ENCODE results near the gene MAB21L3.

Gene MAB21L3

DNA sequence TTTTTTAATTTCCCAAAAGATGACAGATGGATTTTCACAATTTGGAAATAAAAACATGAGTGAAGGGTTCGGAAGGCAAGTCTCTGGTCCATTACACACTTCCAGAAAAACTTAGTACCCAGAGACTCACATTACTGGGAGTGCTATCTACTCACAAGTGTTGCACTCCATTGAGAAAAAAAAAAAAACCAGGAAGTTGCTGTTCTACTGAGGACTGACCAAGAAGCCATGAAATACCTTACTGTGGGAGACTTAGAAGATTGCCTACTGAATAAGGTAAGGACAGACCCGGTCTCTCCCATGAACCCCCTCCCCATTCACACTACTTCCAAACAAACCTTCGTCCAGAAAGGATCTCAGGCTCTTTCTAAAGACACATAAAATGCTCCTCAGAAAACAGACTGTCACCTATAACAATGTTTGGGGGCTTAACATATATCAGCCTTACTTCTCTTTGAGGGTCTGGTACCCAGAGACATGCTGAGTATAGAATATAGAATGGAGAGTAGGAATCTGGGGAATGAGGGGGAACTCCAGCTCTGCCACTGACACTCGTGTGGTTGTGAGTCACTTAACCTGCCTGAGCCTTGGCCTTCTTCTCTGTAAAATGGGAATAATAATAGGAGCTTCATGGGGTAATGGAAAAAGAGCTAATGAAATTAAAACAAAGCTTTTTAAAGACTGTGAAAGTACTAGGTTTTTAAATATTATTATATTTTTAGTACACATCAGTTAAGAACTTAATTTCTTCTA is 1.4 kb downstream of the MAB21L3 start:
- DNase-seq = no peak

DNA sequence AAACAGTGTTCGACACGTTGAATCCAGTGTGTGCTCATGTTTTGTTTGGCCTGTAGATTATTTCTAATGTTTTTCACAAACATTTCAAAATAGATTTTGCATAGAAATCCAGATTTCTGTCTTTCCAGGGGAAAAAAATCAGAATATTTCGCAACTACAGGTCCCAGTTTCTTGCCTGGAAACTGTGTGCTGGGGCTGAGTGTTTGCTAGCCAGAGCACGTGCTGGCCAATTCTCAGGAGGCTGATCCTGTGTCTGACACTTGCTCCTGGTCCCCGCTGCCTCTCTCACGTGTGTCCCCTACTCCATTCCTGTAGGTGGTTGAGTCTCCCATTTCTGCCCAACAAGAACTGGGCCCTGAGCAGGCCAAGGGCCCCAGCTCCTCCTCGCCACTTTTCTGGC is 2.4 kb downstream of the MAB21L3 start:
- DNase-seq = no peak

DNA sequence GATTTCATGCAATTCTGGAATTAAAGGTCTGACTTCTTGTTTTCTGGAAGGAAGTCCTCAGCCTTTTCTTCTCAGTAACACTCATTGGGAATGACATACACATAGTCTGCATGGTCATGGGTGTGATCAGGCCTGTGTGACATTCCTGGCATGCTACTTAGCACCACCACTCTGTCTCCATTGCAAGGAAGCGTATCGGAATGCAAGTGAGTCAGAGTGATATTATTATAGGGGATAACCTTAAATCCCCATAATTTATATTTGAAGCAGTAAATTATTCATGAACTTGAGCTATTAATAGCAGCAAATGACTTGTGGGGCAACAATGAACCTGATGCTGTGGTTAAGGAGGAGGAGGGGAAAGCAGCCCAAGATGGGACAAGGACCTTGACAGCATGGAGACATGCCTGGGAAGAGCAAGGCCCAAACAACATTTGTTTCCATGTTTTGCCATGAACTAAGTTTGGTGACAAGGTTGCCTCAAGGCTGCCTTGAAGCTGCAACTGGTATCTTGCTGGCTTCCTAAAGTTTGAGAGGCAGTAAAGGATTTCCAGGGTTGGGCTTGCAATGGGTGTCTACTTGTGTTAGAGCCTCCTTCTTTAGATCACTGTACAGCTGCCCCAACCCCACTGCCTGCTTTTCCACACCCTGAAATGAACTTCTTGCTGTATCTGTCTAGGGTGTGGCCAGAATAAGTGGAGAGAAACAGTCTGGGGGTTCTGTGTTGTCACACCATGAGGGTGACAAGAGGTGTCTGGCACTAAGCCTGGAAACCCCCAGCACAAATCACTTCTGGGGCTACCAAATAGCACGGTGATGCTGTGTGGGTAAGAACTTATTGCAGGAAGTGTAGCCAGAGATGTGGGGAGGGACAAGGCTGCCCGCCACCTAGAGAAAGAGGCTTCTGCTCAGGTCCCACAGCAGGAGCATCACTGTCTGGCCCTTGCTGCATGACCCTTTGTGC is 4.6 kb downstream of the MAB21L3 start:
- DNase-seq = no peak

DNA sequence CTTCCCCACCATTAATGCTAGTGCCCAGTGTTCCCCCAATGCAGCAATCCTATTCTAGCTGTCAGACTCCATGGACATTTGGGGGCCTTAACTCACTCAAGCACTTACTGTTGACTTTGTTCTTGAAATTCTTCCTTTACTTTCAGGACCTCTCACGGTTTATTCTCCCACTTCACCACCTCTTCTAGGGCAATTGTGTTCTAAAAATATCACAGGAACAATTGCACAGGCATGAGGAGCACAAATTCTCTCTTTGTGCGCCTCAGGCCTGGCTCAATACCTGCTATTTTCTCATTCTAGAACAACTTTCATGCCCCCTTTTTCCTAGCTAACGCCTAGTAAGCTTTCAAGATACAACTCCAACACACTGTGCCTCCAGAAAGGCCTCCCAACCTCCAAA is 7.3 kb downstream of the MAB21L3 start:
- DNase-seq = no peak

DNA sequence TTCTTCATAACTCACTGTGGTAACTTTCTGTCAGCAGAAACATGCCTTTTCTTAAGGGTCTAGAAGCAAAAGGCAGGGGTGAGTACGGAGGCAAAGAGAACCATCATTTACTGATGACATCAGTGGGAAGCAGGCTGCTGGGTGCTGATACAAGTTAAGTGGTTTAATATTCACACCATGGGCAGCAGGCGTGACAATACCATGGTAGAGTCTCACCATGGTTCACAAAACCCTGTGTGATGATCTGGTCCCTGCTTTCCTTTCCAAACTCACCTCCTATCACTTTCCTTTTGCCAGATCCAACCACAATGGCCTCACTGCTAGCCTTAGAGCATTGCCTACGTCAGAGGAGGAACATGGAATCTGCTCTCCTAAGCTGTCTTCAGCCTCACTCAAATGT is 8.7 kb downstream of the MAB21L3 start:
- DNase-seq = no peak

DNA sequence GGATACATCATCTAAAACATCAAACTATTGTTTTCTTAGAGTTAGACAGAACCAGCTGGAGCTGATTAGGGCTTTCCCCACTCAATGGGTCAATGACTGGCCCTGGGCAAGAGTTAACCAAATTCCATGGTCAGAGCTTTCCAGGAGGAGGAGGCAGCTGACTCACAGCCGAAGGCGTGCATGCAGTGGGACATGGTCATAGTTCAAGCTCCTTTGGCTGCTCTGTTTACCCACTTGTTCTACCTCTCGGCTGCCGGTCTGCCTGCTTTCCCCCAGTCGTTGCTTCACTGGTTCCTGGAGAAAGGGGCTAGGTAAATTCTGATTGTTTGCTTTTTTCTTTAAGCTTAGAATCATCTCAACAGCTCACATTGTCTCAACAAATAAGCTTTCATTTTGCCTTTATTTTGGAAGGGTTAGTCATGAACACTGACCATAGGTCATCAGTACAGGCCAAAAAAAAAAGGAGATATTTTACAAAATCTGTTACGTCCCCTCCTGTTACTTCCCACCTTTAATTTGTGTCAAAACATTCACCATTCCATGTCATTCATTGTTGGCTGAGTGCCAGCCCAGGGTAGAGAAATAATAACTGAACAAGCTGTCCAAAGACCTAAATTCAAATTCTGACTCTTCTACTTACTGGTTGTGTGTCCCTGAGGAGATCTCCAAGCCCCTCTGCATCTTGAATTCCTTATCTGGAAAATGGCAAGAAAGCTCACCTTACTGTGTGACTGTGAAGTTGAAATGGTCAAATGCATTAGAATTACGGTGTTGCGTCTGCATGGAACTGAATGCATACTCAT is 12.0 kb downstream of the MAB21L3 start:
- no peak for DNase-seq

DNA sequence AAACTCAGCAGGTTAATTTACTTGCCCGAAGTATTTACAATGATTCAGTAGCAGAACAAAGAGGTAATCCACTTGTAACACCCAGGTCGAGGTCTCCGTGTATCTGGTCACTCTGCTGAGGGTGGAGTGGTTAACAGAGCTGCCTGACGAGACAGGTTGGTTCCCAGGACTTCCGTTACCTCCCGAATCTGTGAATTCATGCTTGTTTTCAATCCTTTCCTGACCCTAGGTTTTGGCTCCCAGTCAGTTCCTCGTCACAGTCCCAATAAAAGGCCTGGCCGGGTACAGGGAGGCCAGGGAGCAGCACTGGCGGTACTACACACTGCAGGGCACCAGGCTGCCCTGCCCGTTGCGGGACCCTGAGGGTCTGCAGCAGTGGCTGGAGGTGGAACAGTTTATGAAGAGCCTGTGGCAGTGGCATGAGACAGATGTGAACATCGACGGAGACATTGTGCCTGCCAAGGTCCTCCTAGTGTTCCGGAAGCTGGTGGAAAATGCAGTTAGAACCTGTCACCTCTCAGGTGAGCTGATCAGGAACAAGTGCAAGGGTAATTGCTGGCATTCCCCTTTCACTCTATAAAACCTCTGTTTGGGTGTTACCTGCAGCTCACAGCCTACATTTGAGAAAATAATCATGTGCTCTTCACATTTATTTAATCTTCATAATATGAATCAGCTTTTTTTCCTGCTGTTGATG is 12.8 kb downstream of the MAB21L3 start:
- DNase-seq = no peak

DNA sequence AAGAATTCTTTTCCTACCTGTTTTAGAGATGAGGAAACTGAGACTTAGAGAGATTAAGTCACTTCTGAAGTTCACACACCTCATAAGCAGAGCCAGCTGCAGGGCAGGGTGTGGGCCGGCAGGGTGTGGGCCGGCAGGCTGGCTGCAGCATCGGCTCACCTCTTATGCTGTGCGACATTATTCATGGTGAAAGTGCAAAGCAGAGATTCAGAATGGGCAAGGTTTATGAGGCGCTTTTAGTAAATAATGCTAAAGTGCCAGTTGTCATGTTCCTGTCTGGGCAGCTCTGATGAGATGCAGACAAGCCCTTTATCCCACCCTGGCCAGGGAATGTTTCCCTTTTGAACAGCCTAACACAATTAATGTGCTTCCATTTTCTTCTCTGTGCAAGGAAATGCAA is 14.6 kb downstream of the MAB21L3 start:
- no peak for DNase-seq

DNA sequence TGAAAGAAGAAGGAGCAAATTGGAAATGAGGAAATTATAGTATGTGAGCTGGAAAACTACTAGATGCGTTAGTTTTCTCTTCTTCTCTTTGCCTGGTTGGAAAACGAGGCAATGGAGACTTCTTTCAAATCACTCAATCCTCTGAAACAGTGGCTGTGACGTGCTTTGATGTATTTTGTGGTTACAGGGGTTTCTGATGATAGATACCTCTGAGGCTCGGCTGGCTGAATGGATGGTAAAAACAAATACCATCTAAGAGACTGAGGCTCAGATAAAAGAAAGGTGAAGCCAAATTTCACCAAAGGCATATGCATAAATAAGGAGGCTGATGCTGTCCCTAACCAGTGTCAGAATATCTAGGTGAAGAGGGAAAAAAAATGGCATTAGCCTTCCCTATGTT is 15.1 kb downstream of the MAB21L3 start:
- no peak for DNase-seq

DNA sequence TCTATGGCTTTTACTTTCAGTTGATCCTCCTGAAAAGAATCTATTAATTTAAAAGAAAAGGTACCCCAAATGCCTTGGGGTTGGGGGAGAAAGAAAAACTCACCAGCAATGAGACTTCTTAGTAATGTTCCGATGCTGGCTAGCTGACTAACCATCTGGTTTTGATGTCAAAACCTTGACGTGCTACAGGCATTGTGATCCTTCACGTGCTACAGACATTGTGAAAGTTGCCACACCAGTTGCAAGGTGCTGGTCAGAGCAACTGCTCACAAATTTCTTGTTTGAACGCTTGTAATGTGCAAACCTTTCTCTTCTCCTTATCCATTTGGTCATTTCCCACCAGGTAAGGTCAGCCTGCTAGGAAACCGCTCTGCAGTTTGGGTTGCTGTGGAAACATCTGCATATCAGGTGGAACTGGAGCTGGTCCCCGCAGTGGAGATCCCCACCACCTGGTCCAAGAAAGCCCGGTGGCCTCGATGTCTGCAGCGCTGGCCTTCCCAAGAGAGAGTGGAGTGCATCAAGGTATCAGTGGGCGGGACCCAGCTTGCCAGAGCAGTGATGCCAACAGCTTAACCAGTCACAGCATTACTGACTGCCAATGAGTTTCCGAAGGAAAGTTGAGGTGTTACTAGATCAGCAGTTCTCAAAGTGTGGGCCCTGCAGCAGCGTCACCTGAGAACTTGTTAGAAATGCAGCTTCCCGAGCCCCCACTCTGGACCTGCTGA is 16.1 kb downstream of the MAB21L3 start:
- DNase-seq = no peak

DNA sequence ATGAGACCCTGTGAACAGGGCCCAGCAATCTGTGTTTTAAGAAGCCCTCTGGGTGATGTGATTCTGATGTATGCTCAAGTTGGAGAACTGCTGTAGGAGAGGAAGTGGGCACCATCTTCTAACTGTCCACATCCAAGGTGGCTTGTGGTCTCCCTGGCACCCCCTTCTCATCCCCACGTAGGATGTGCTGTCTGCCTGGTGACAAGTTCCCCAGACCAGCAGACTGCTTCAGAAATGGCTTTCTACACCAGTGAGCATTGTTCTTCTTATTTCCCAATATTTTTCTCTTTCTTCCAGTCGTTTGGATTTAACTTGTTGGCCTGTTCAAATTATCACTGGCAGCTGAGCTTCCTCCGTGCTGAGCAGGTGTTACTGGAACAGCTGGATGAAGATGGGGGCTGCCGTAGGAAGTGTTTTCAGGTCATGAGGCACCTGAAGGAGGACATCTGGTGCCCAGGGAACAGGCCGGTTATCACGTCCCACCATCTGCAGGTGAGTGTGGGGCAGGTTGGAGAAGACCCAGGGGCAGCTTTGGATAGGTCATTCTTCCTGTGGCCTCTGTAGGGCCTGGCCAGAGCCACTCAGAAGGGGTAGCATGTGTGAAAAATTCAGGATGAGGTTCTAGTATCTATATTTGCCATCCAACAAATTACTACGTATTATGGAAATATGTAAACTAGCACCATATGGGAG is 16.8 kb downstream of the MAB21L3 start:
- DNase-seq = no peak

DNA sequence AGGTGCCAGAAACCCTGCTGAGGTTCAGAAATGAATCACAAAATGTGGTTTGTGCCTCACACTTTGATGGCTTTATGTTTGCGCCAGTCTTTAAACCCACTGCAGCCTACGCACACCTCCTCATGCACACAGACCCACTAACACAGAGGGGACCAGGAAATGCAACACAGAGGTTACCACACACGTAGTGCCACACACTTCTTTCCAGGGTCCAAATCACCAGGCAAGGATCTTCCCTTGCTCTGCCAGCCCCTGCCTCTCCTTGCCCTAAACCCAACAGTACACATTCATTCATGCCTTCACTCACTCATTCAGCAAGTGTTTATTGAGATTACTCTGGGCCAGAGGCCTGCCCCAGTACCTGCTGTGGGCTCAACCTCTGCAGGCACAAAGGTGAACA is 17.5 kb downstream of the MAB21L3 start:
- DNase-seq = no peak

DNA sequence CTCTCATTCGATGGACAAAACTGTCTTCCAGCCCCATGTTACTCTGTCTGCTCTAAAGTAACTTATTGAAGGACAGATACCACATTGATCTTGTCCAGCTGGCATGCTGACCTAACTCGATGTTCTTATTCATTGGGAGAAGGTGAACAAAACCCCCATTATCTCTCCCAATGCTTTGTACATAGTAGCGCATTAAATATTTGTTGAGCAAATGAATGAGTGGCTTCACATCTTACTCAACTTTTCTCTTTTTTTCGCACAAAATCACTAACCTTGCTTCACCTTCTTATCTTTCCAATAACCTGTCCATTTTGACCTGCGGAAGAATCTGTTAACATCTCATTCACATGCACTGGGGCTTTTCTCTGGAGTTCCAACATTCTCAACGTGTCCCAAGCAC is 18.3 kb downstream of the MAB21L3 start:
- no peak for DNase-seq

DNA sequence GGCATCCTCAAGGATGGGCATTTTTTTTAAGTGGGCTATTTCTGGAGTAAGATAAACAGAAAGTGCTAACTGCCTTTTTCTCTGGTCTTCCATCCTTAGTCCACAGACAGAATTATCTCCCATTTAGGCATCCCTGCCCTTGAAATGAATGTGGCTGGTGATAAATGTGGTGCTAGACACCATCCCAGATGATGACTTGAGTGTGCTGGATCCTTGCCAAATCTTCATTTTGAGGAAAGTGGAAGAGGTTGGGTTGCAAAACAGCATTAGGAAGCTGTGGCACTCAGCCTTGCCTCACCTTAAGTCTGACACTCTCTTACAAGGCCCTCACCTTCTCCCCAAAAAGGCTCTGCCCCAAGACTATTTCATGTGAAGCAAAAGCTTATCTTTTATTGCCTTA is 19.2 kb downstream of the MAB21L3 start:
- DNase-seq = no peak

DNA sequence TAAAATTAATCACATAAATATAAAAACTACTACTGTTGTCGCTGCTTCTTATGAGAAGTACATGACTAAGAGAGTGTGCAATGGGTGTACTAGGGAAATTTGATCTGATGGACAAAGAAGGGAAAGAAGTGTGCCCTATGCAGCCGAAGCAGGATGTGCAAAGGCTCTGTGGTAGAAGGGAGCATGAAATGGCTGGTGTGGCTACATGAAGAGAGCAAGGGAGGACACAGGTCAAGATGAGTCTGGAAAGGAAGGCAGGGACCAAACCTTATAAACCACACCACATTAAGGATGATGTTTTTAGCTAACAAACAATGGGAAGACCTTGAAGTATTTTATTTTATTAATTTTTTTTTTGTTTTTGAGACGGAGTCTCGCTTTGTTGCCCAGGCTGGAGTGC is 20.0 kb downstream of the MAB21L3 start:
- DNase-seq = no peak

DNA sequence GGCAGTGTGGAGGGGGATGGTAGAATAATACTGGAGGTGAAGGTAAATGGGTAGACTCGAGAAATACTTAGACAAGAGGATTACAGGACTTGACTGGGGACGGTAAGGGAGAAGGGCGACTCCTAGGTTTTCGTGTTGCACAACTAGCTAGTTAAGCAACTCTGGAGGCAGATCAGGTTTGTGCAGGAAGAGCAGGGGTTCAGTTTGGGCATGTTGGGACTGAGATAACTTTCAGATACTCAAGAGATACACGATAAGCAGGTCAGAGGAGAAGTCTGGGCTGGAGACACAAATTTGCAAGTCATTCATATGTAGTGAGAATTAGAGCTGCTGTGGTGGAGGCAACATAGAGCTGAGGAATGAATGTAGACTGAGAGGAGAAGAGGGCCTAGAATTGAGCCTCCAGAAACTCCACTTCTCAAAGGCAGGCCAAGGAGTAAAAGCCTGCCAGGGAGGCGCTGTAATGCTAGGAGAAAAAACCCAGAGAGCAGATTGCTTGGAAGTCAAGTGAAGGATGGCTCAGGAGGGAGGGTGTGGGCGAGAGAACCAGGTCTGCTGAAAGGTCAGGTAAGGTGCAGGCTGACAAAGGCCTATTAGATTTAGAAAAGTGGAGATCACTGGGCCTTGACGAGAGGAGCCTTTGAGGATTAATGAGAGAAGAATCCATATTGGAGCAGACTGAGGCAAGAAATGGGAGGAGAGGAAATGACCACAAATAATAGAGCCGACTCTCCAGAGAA is 20.8 kb downstream of the MAB21L3 start:
- DNase-seq = no peak

DNA sequence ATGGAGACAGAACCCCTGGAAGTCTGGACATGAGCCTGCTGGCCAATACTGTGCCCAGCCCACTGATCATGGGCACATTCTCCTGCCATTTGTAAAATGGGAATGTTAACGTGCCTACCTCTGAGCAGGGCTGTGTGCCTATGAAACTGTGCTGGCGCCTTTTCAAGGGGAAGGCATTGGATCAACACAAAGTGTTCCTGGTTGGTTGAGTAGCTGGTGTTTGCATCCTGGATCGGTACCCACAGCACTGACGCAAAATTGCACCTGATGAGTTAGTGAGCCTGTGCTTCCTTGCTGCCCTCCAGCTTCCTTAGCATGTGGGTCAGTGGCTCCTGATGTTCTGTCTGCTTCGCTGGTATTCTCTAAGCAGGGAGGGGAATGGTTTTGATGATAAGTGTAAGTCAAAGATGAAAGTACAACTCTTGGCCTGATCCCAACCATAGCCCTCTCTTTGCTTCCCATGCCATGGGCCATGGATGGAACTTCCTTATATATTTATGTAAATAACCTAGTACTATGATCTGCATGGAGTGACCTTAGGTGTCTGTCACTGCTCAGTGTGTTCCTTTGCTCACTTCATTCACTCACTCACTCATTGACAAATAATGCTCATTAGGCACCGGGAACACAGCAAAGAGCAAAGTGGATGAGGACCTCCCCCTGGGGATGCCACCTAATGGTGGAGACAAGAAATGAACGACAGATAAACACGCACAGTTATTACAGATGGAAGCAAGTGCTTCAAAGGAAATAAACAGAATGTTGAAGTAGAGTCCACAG is 22.7 kb downstream of the MAB21L3 start:
- DNase-seq = no peak

DNA sequence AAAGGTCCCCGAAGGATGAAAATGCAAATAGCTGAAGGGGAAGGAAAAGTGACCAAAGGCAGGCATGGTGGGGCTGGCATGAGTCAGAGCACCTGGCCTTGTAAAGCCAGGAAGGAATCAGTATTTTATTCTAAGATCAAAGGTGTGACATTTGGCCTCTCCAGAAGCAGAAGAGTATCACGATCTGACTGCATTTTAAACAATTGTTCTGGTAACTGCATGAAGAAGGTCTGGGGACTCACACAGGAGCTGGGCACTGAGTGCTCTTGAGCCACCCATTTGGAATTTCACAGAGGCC is 23.2 kb downstream of the MAB21L3 start:
- no peak for DNase-seq

DNA sequence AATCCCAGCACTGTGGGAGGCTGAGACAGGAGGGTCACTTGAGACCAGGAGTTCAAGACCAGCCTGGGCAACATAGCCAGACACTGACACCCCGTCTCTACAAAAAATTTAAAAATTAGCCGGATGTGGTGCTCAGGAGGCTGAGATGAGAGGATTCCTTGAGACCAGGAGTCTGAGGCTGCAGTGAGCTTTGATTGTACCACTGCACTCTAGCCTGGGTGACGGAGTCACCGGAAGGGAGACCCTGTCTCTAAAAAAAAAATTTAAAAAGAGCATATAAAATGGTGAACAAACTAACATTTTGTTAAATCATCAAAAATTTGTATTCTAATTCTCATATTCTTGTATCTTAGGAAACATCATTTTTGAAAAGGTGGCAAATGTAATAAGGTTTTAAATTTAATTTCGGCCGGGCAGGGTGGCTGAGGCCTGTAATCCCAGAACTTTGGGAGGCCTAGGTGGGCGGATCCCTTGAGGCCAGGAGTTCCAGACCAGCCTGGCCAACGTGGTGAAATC is 27.1 kb downstream of the MAB21L3 start:
- DNase-seq = no peak

All from CD4-positive, alpha-beta T cell treated with Interleukin-10 for 1 hour (primary cell).